CD1c-positive myeloid dendritic cell (primary cell): ENCODE measurements around the gene DRC3.

ENCODE experiments used
- DNase-seq: peaks from one replicate; pipeline ENCODE4 v3.0.0-alpha.2; 2016; ENCODE audit errors: extremely low spot score

The DRC3 gene

GRCh38 chr17:18045691-18046350 is 73.2 kb downstream of the DRC3 start:
- DNase-seq, result no peak

- no peak for DNase-seq
These were observed 82.9 kb downstream of the DRC3 start for GRCh38 chr17:18055597-18055996.

- DNase-seq, result no peak
These were observed 83.6 kb downstream of the DRC3 start for GRCh38 chr17:18056214-18056613.

- DNase-seq, result no peak
These were observed 86.6 kb downstream of the DRC3 start for GRCh38 chr17:18059283-18059682.

- DNase-seq, result no peak
These were observed 91.4 kb downstream of the DRC3 start for GRCh38 chr17:18064053-18064452.

- no peak for DNase-seq
These were observed 92.9 kb downstream of the DRC3 start for GRCh38 chr17:18065546-18065945.
